ENCODE results near the gene HECW1.

Gene HECW1

DNA sequence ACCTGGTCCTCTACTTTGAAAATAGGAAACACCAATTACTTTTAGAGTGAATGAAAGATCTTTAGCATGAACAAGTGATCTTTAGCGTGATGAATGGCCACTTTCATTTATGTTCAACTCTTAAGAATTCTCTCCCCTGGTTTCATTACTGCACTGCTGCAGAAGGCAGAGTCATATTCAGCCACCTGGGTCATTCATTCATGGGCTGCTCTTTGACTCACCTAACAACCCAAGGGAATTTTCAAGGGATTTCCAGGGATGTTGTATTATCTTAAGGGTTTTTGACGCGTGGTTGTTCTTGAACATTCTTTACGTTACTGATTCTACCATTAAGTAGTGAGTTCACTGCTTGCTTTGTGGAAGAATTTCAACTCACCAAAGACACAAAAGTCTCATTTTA is 383.1 kb downstream of the HECW1 start:
- no peak for DNase-seq (ENCODE audit: low read depth, low spot score)

DNA sequence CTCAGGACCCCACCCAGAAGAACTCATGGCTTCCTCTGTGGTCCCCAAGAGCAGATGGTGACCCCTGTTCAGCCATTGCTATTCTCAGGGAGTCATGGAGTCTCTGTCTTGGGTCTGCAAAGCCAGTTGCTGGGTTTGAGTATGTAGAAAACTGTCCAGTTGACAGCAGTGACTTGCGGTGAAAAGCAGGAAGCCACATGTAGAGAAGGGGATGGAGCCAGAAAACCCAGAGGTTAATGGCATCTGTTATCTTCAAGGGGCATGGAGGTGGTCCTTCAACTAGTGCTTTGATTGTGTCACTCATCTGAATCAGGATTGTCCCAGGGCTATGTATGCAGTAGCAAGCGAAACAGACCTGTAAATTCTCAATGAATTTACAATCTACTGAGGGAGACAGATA is 384.1 kb downstream of the HECW1 start:
- no peak for DNase-seq (ENCODE audit: low read depth, low spot score)

DNA sequence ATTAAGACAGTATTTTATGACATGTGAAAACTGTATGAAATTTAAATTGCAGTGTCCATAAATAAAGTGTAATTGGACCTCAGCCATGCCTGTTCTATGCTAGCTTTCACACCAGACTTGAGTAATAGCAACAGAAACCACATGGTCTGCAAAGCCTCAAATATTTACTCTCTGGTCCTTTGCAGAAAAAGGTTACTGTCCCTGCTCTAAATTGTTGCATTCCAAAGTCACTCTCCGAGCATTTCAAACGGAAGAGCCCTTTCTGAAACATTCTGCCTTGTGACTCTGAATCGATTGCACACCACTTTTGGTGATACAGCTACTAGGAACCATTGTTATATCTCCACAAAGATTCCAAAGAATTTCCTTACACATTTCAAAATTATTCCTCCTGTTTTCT is 389.4 kb downstream of the HECW1 start:
- no peak for DNase-seq (ENCODE audit: low read depth, low spot score)

DNA sequence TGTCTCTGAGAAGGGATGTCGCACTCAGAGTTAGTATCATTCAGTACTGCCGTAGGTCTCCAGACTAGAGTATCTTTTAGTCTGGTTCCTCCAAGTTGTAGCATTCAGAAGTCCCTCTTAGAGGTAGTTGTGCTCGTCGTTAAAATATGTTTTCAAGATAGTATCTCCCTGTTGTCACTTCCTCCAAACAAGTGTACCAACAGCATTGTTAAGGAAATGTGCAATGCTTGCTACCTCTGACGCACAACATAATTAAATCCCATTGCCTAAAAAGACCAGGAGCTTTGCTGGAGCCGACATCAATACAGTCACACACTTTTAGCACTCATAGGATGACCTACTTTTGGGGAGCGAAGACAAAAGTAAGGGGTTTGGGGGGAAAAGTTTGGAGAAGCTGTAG is 390.5 kb downstream of the HECW1 start:
- no peak for DNase-seq (ENCODE audit: low read depth, low spot score)

DNA sequence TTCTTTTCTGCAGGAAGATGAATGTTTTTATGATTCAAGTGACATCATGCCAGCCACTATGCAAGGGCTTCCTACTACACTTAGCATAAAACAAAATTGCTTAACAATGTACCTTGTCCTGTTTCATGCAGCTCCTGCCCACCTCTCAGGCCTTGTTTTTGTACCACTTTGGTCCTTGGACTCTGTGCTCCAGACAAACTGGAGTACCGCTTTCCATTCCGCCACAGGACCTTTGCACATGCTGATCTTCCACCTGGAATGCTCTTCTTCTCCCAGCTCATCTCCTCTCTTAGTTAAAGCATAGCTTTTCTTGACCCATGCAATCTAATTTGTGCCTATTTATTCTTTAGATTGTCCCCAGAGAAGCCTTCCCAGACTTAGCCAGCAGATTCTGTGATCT is 393.0 kb downstream of the HECW1 start:
- no peak for DNase-seq (ENCODE audit: low read depth, low spot score)

DNA sequence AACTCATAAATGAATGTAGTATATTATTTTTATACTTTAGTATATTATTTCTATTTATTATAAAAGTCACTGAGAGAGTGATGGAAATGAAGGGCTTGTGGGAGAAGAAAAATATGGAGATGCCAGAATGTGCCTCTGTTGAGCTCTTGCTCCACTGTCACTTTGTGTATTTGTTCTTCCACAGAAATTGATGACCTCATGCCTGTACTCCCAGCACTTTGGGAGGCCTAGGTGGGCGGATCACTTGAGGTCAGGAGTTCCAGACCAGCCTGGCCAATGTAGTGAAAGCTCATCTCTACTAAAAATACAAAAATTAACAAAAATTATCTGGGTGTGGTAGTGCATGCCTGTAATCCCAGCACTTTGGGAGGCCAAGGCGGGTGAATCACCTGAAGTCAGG is 394.0 kb downstream of the HECW1 start:
- DNase-seq (ENCODE audit: low read depth, low spot score), result no peak

DNA sequence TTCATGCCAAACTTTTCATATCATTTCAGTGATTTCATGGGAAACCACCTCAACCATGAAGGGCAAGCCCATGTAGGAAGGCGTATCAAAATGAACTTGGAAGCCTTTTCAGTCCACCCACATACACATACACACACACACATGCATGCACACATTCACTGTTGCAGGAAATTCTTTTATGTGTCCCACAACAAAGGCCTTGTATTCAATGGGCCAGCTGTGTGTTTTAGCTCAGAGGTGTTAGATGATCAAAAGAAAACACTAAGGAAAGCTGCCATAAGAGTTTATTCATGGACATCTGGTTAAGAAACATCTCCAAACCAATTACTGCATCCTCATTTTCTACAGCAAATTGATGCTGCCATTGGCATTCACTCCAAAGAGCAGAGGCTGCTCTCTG is 396.0 kb downstream of the HECW1 start:
- DNase-seq (ENCODE audit: low read depth, low spot score), result no peak

DNA sequence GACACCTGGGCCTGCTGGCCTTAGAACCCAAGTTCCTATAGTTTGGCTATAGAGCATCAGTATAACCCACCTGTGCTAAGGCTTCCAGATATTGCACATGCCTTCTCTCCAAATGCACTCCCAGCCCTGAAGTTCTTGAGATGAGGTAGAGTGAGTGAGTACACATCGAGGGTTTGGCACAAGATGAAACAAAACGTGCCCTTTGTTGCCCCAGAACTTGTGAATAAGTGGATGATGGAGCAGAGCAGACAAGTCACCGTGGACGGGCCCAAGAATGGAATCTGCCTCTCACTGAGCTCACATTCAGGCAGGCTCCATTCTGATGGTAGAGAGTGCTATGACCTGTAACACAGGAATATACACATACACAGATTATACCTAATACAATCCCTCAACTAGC is 397.5 kb downstream of the HECW1 start:
- no peak for DNase-seq (ENCODE audit: low read depth, low spot score)

DNA sequence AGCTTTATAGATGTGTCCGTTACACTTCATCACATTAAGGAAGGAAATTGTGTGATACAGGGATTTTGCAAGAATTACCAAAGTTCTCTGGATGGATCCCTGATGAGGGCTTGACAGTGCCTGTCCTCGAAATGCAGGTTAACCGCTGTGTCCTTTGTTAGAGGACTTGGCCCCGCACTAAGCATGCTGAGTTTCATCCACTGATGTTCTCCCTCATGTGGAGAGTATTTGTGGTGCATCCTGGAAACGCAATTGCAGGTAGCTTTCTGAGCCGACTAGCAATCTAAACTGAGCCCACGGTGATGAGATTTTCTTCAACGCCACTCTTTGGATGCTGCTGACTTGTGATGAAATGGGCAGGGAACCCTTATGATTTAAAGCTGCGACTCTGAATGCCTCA is 398.6 kb downstream of the HECW1 start:
- DNase-seq (ENCODE audit: low read depth, low spot score), result no peak

DNA sequence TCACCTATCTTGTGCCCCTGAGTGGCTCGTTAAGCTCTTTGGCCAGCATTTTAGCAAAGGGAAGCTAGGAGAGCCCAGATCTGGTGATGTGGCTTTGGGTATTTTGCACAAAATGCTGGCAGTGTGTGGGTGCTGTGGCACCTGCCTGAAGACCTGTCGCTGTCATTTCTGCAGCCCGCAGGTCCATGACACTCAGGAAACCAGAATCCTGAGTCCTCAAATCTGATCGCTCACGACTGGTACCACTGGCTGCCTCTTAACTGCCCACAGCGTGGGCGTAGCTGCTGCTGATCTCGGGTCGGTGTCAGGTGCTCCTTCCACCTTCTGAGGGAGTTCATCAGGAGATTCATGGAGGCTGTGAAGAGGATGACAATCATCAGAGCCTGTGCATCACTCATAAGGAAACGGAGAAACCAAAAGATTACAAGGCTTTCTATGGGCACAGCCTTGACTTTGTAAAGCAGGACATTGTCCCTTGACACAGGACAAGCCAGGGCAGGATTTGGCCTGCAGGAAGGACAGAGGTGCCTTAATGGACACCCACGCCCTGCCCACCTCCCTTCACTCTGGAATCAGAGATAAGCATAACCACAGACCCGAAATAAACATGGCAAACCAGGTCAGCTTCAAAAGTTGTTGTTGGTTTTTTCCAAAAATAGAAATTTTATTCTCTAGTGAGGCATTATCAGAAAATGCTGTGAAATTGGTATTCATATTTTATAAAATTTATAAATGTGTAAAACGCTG is 399.5 kb downstream of the HECW1 start:
- DNase-seq (ENCODE audit: low read depth, low spot score), result no peak

DNA sequence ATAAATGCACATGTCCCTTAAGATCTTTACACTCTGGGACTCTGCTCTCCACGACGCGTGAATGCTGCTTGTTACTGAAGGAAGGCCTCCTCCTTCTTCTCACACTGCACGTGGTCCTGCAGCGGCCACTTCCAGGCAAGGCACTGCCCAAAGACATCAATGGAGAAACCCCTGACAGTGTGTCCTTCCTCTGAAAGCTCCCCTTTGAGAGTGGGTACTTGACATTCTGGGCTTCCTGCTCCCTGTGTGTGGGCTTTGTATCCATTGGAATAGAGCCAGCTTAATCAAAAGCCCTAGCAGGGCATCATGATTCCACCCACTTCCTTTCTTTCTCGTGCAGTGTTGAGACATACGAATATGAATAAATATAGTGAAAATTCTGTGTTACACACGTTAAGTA is 400.8 kb downstream of the HECW1 start:
- no peak for DNase-seq (ENCODE audit: low read depth, low spot score)

DNA sequence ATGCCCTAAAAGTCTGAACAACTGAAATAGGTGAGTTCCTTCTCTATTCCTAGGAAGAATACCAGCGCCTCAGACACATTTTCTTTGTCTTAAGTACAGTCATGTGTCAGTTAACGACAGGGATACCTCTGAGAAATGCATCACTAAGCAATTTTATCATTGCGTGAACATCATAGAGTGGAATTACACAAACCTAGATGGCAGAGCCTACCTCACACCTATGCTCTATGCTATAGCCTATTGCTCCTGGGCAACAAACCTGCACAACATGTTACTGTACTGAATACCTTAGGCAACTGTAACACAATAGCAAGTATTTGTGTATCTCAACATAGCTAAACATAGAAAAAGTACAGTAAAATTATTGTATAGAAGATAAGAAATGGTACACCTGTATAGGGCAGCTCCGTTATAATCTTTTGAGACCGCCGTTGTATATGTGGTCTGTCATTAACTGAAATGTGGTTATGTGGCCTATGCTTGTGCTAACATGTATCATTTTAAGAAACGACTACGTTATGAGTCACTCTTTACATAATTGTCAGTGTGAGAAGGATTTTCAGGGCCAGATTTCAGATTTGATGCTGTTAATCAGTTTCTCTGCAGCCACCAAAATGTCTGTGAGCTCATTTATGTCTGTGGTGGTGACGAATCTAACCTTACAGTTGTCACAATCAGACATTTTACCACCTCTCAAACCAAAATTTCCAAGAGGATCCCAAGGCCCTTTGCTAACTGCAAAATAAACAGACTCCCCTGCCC is 404.3 kb downstream of the HECW1 start:
- DNase-seq (ENCODE audit: low read depth, low spot score), result no peak

DNA sequence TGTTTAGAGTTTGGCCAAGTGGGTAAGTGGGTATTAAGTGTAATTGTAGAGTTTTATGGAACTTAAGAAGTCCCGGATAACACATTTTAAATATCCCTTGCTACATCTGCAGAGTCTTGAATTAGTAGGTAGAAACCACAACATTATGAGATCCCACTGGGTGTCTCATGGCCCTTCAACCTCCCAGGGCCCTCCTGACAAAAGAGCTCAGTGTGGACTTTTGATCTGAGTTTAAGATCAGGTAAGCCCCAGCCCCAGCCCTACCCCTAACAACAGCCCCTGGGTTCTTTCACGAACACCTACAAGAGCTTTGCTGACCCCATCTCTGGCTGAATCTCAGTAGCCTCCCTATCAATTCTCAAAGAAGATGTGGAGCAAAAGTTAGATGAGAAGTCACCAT is 405.0 kb downstream of the HECW1 start:
- DNase-seq (ENCODE audit: low read depth, low spot score), result no peak

DNA sequence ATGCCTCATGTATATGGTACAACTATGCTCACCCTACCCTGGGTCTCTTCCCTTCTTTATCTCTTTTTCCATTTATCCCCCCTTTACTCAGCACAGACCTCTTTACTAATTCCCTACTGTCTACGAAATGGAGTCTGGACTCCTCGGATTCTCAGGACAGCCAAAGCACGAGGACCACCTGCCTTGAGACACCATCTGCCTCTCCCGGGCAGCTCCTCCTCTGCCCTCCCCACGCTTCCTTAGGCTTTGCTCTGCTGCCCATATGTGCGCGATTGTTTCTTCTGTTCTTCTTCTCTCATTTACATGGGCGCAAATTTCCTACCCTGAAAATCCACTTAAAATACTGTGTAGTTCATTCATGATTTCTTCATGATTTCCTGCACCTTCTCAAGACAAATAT is 407.8 kb downstream of the HECW1 start:
- DNase-seq (ENCODE audit: low read depth, low spot score), result no peak

DNA sequence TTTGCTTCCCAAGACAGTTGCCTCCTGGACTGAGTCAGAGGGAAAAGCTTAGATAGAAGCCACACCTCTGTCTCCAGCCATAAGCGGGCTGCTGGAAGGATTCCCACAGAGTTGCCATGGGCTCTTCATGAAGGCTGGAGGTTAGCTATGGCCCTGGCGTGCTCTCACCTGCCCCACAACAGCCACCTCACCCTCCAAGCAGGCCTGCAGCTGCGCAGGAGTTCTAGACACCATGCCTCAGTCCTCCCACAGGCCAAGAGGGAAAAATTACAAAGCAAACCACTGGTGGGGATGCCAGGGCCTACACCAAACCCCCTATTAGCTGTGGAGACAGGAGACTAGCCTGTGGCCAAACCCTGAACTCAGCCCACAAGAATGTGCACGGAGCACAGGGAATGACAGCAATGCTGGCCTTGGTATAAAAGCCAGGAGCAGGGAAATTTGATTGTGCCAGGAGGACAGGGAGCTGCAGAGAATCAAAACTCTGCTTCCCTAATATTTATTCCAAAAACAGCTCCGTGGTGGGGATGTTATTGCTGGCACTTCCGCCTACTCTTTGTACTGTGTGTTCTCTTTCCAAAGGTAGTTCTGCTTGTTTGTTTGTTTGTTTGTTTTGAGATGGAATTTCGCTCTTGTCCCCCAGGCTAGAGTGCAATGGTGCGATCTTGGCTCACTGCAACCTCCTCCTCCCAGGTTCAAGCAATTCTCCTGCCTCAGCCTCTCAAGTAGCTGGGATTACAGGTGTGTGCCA is 410.1 kb downstream of the HECW1 start:
- DNase-seq (ENCODE audit: low read depth, low spot score), result no peak

DNA sequence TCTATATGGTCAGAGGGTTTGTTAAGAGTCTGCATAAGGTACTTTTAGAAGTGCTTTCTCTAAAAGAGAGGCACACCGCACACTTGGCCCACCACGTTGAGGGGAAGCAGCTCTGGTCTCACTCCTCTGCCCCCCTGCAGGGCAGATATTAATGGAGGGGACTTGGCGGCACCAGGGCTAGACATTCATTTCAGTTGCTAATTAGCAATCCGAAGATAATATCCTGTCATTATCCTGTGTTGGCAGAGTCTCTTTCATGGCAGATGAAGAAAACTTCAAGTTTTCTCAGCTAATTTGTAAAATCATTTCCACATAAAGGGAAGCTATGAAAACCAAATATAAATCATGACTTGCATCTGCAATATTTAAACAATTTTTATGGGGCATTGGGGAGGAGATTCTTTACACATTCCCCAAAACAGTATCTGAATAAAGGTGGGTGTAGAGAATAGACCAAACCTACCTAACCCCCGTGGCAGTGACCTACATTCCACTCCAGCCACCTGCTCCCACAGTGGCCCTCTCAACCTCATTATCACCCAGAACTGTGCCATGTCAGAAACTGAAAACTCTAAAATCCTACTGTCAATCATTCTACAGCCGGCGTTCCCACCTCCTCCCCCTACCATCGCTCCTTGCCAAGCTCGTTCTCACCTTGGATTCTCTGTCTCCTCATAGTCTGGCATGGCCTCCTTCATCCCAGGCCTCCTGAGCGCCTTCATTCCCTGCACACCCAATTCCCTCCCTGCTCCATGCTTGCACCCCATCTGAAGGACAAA is 416.3 kb downstream of the HECW1 start:
- DNase-seq (ENCODE audit: low read depth, low spot score), result no peak

DNA sequence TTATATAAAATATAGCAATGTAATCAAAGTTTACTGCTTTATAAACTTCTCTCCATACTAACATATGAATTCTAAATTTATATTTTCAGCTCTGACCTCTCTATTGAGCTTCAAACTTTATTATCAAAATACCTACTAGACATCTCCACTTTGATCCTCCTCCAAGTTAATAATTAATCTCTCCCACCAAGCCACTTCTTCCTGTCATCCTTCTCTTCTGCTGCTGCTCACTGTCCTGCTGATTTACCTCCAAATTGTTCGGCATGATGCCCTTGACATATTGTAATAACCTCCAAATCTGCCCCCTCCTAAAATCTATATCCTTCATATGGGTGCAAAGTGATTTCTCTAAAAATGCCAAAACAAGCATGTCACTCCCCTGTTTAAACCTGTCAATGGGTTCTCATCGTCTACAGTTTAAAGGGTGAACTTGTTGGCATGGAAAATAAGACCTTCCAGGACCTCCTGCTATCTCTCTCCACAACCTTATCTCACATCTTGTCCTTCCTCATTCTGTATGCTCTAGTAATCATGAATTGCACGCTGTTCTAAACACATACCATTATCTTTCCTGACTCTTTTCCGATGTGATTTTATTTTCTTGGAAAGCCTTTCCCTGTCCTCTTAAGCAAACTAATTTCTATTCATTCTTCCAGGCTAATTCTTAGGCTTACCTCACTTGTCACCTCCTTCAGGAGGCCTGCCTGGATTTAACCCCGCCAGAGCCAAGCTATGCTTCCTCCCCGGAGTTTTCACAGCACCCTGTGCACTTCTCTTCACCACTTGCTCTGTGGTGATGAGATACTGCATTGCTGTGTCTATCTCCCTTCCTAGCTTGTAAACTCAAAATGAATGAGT is 418.3 kb downstream of the HECW1 start:
- DNase-seq (ENCODE audit: low read depth, low spot score), result no peak

DNA sequence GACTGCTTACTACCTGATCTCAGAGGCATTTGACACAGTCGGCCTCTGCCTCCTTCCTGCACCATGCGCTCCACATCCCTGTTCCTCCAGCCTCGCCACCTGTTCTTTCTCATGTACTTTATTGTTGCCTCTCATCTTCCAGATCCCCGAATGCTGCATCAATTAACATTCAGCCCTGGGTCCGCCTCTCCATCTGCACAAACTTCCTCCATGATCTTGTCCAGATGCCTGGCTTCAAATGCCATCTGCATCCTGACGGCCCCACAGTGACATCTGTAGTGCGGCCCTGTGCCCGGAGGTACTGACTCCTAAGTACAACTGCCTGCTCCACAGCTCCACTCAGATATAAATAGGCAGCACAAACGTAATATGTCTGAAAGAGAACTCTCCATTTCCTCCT is 419.3 kb downstream of the HECW1 start:
- no peak for DNase-seq (ENCODE audit: low read depth, low spot score)

DNA sequence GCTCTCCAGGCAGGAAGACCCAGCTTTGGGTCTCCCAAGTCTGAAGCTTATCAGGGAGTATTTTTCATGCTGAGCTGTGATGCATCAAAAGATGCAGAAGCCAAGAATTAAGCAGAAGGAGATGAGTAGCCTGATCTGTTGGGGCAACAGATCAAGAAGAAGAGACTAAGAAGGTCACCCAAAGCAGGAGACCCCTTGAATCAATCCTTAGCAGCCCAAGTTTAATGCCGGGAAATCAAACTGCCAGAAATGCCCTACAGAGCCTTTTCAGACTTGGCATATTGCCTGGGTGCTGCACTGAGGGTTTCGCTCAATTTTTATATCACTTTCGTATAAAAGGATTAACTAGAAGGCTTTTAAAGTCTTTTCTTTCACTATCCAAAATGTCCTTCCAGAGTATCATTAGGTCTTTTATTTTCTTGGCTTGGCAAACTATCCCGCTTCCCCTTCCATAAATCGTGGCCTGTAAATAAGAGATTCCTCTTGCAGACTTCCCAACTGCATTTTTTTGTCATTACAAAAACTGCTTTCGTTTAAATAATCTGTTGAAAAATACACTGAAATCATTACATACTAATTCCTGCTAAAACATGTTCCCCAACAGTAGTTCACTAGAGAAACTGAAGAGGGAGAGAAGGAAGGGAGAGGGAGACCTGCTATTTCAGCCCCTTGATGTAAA is 421.5 kb downstream of the HECW1 start:
- no peak for DNase-seq (ENCODE audit: low read depth, low spot score)

DNA sequence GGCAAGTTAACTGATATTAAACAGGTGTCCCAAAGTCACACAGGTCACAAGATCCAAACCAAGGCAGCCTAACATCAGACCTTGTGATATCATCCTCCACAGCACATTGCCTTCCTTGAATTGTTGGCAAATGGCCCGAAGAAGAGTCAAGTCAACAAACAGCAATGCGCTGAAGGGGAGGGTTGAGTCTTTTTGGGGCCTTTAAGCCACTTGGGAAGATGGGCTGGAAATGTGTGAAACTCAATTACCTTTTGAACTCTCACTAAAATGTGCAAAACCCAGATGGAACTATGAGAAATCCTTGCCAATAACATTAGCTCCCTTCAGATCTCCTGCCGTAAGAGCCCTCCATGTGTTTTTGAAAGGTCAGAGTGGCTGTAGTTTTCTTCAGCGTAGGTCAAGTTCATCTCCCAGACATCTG is 422.6 kb downstream of the HECW1 start:
- DNase-seq (ENCODE audit: low read depth, low spot score), result no peak
